Measurements from ENCODE around the gene CHD1L. TPM values are rescaled to one million over a fixed set of nuclear protein-coding genes. Genes with fewer than 3 reads are reported as not detected.

CHD1L gene
- total and polyA plus RNA-seq, 2 of the 4 experiments (the other 2 are of a cell fraction): 31.2 to 47.5 TPM

GRCh38 chr1:147218606-147219005 lies 23.9 kb upstream of the CHD1L start:
- H3K4ac ChIP-seq (ENCODE audit: low read depth, low read length): no peak overlapping the region
- no peaks in the 10 kb centered on the region; the same call in 1 of the 2 replicates for H3K27me3 ChIP-seq (ENCODE audit: control insufficient read depth, insufficient read depth, low read length)
- H3K9me3 ChIP-seq (ENCODE audit: control insufficient read depth, insufficient read depth, low read length): no peaks in the 10 kb centered on the region
- POLR2A ChIA-PET (ENCODE audit: unreplicated experiment): no interaction called here
- no peak overlapping the region for H3K56ac ChIP-seq (ENCODE audit: extremely low read depth, insufficient read depth, low read length)
- no peak overlapping the region for H3K14ac ChIP-seq (replicated peaks; ENCODE audit: low read depth, low read length)
- intact Hi-C loops (cut with micrococcal nuclease): no loop called here
- no peak overlapping the region for H2BK5ac ChIP-seq (ENCODE audit: low read depth, low read length, poor library complexity, severe bottlenecking)
- H4K91ac ChIP-seq (ENCODE audit: insufficient read depth, low read depth, low read length): no peak overlapping the region
- no peak overlapping the region for H2BK120ac ChIP-seq (ENCODE audit: low read depth, low read length)
- H3K4me2 ChIP-seq (ENCODE audit: low read depth, low read length): no peak overlapping the region
- no peak overlapping the region for H4K5ac ChIP-seq (ENCODE audit: low read depth, low read length)
- WGBS, 2 experiments (ENCODE audit: extremely low coverage in 2 of 2, insufficient read length in 1 of 2): 63% methylated on average over 2 of the region's 3 CpGs; no CpG with 5 or more reads in 1 of the 2 experiments
- dilution Hi-C loops (cut with HindIII; ENCODE audit: low sequenced_read_pairs, unreplicated experiment): no loop called here
- no peak overlapping the region for H2AFZ ChIP-seq (replicated peaks; ENCODE audit: low read length, poor library complexity)
- no peaks in the 10 kb centered on the region for H3K9me1 ChIP-seq (ENCODE audit: insufficient read depth, low read length)
- no peak overlapping the region for H4K8ac ChIP-seq (ENCODE audit: low read depth in 2 of 2, low read length in 2 of 2)
- in situ Hi-C loops (cut with MboI; ENCODE audit: low sequenced_read_pairs): no loop called here
- no peak overlapping the region for H3K27ac ChIP-seq (ENCODE audit: insufficient read depth, low read length)
- no peak overlapping the region for H2AK5ac ChIP-seq (ENCODE audit: low read depth, low read length)
- H3K4me3 ChIP-seq (ENCODE audit: insufficient read depth, low read depth, low read length): no peak overlapping the region
- H4K20me1 ChIP-seq (ENCODE audit: insufficient read depth, low read length): no peaks in the 10 kb centered on the region
- H2BK20ac ChIP-seq (ENCODE audit: low read depth, low read length): no peak overlapping the region
- no peaks in the 10 kb centered on the region for H3K36me3 ChIP-seq (ENCODE audit: control insufficient read depth, insufficient read depth, low read length)
- H2BK15ac ChIP-seq (ENCODE audit: low read depth, low read length): no peak overlapping the region
- no peaks in the 10 kb centered on the region for H3K79me1 ChIP-seq (ENCODE audit: low read depth in 1 of 2, low read length in 2 of 2)
- ATAC-seq (ENCODE audit: low read depth): no peak
- no peaks in the 10 kb centered on the region for H3K4me1 ChIP-seq (ENCODE audit: control insufficient read depth, insufficient read depth, low read length)
- no TSS peak for BruUV-seq (replicated peaks)
- H2AK9ac ChIP-seq (replicated peaks; ENCODE audit: low read depth, low read length, poor library complexity): no peak overlapping the region
- TF ChIP-seq ELK1 (IDR thresholded peaks at IDR 0.05; ENCODE audit: borderline replicate concordance, low read depth, low read length): no peak
- no peak for TF ChIP-seq CEBPB (IDR thresholded peaks at IDR 0.05; ENCODE audit: low read depth, low read length)
- no peak overlapping the region for H3K9ac ChIP-seq (ENCODE audit: low read depth, low read length)
- no peak overlapping the region for H3K23ac ChIP-seq (ENCODE audit: low read depth, low read length)
- no peak for DNase-seq
- CTCF ChIA-PET: no interaction called here
- H3K18ac ChIP-seq (ENCODE audit: low read depth, low read length): no peak overlapping the region

All from IMR-90 (cell line).